Suppressor macrophage treated with lipopolysaccharide for 1 hour (primary cell): ENCODE measurements around the gene IL5RA.

Experiments
- DNase-seq, 3 donors: peaks; one replicate each; pipeline ENCODE4 v3.0.0-alpha.2; 2020 to 2022

IL5RA gene

GRCh38 chr3:3105815-3106214 lies 4.4 kb downstream of the IL5RA start:
- no peak for DNase-seq

- DNase-seq: no peak
Measured at GRCh38 chr3:3105246-3105645, 4.9 kb downstream of the IL5RA start.

GRCh38 chr3:3102751-3103150 lies 7.4 kb downstream of the IL5RA start:
- DNase-seq: no peak

GRCh38 chr3:3101660-3102458 lies 8.3 kb downstream of the IL5RA start:
- no peak for DNase-seq

- DNase-seq: no peak
Measured at GRCh38 chr3:3097958-3098357, 12.2 kb downstream of the IL5RA start.

GRCh38 chr3:3089017-3089416 lies 21.2 kb downstream of the IL5RA start:
- DNase-seq: no peak

GRCh38 chr3:3087716-3088465 lies 22.3 kb downstream of the IL5RA start:
- no peak for DNase-seq

- no peak for DNase-seq
Measured at GRCh38 chr3:3087279-3087678, 22.9 kb downstream of the IL5RA start.

GRCh38 chr3:3086239-3086638 lies 23.9 kb downstream of the IL5RA start:
- no peak for DNase-seq

- no peak for DNase-seq
Measured at GRCh38 chr3:3085782-3086181, 24.4 kb downstream of the IL5RA start.

- no peak for DNase-seq
Measured at GRCh38 chr3:3084890-3085289, 25.3 kb downstream of the IL5RA start.

- DNase-seq: no peak
Measured at GRCh38 chr3:3082234-3082924, 27.8 kb downstream of the IL5RA start.

GRCh38 chr3:3081381-3082233 lies 28.6 kb downstream of the IL5RA start:
- DNase-seq: no peak

- no peak for DNase-seq
Measured at GRCh38 chr3:3080309-3080708, 29.9 kb downstream of the IL5RA start.

GRCh38 chr3:3074551-3075257 lies 35.5 kb downstream of the IL5RA start:
- DNase-seq: no peak

- DNase-seq: no peak
Measured at GRCh38 chr3:3071136-3071535, 39.0 kb downstream of the IL5RA start.

GRCh38 chr3:3069723-3070122 lies 40.5 kb downstream of the IL5RA start:
- DNase-seq: no peak

GRCh38 chr3:3068358-3068881 lies 41.8 kb downstream of the IL5RA start:
- no peak for DNase-seq

GRCh38 chr3:3066910-3067309 lies 43.3 kb downstream of the IL5RA start:
- no peak for DNase-seq

- no peak for DNase-seq
Measured at GRCh38 chr3:3066378-3066777, 43.8 kb downstream of the IL5RA start.

GRCh38 chr3:3065876-3066275 lies 44.3 kb downstream of the IL5RA start:
- DNase-seq: no peak

GRCh38 chr3:3064297-3064696 lies 45.9 kb downstream of the IL5RA start:
- no peak for DNase-seq
